Dedifferentiated amniotic fluid mesenchymal stem cell (primary cell): ENCODE results near the gene OMD.
"Not testable (repeated sequence)": the region's sequence is repeated elsewhere in the genome, so short reads cannot be mapped to it uniquely, and the experiment has no call there.

Source experiments
- DNase-seq: peaks from one replicate; pipeline ENCODE4 v3.0.0-alpha.2; 2016; ENCODE audit errors: extremely low spot score

OMD gene

GRCh38 chr9:92411157-92411556 lies 13.1 kb downstream of the OMD start:
- not testable (repeated sequence) for DNase-seq

- DNase-seq = no peak
These were observed 15.4 kb downstream of the OMD start for GRCh38 chr9:92408747-92409478.

GRCh38 chr9:92407818-92408217 lies 16.5 kb downstream of the OMD start:
- no peak for DNase-seq

GRCh38 chr9:92406477-92406876 lies 17.8 kb downstream of the OMD start:
- DNase-seq = no peak

- no peak for DNase-seq
These were observed 18.5 kb downstream of the OMD start for GRCh38 chr9:92405818-92406217.

- peak; percentile 54 for DNase-seq
These were observed 20.0 kb downstream of the OMD start, which contains the start of gene OGN for GRCh38 chr9:92404042-92404836. OGN (minus strand) TSS chr9:92404578; CDS start chr9:92403407, 1,171 bp downstream.

GRCh38 chr9:92402826-92403745 lies 21.2 kb downstream of the OMD start:
- no peak for DNase-seq

- no peak for DNase-seq
These were observed 21.9 kb downstream of the OMD start for GRCh38 chr9:92402360-92402759.

- DNase-seq = no peak
These were observed 26.4 kb downstream of the OMD start for GRCh38 chr9:92397853-92398252.

GRCh38 chr9:92395617-92396016 lies 28.7 kb downstream of the OMD start:
- DNase-seq = no peak

- no peak for DNase-seq
These were observed 30.6 kb downstream of the OMD start for GRCh38 chr9:92393686-92394085.

GRCh38 chr9:92392690-92393089 lies 31.6 kb downstream of the OMD start:
- no peak for DNase-seq

- DNase-seq = no peak
These were observed 38.3 kb downstream of the OMD start for GRCh38 chr9:92385953-92386352.

- DNase-seq = no peak
These were observed 38.8 kb downstream of the OMD start for GRCh38 chr9:92385477-92385876.

- DNase-seq = no peak
These were observed 39.3 kb downstream of the OMD start for GRCh38 chr9:92385001-92385400.

- peak; percentile 41 for DNase-seq
These were observed 39.9 kb downstream of the OMD start for GRCh38 chr9:92384375-92384774.

- DNase-seq = no peak
These were observed 42.5 kb downstream of the OMD start for GRCh38 chr9:92381775-92382174.

GRCh38 chr9:92380603-92381002 lies 43.7 kb downstream of the OMD start:
- DNase-seq = no peak

- DNase-seq = no peak
These were observed 45.3 kb downstream of the OMD start for GRCh38 chr9:92378865-92379560.

- DNase-seq = no peak
These were observed 46.4 kb downstream of the OMD start for GRCh38 chr9:92377876-92378275.

GRCh38 chr9:92373167-92373566 lies 51.1 kb downstream of the OMD start:
- DNase-seq = no peak
